HuH-7 (cell line): Measurements from ENCODE around the gene DCAF7.

ENCODE experiments used
- DNase-seq: peaks from one replicate; pipeline ENCODE4 v3.0.0; 2011; ENCODE audit warnings: low spot score

DCAF7 gene

DNA sequence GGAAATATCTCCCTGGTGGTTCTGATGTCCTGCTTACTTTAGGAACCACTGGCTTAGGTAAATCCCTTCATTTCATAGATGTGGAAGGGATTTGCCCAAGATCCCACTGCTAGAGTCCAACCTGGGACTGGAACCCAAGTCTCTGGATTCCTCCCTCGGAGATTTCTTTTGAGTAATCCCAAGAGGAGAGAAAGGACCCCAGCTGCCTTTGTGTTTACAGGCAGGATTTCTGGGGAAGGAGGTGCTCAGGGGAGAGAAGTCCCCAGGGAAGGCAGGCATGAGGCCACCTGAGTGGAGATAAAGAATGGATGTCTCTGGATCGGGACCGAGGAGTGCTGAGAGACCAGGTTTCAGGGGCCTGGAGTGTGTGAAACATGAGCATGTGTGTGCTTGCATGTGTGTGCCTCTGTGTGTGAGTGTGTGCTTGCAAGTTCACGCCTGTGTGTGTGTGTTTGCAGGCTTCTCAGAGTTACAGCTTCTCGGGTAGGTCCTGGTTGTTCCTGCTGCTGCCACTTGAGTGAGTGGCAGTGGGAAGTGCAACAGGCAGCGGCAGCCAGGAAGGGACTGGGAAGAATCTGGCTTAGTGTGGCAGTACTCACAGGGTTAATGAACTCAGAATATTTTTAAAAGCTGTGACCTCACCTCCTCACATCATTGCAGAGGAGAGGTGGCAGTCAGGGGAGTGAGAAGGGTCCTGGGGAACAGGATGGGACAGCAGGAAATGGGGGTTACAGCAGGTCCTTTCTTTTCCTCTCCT, 24.9 kb upstream of the DCAF7 start:
- DNase-seq = no peak

- DNase-seq = no peak
Measured at GRCh38 chr17:63526861-63527260, 23.4 kb upstream of the DCAF7 start.

- DNase-seq = no peak
Measured at GRCh38 chr17:63528183-63528582, 22.1 kb upstream of the DCAF7 start.

DNA sequence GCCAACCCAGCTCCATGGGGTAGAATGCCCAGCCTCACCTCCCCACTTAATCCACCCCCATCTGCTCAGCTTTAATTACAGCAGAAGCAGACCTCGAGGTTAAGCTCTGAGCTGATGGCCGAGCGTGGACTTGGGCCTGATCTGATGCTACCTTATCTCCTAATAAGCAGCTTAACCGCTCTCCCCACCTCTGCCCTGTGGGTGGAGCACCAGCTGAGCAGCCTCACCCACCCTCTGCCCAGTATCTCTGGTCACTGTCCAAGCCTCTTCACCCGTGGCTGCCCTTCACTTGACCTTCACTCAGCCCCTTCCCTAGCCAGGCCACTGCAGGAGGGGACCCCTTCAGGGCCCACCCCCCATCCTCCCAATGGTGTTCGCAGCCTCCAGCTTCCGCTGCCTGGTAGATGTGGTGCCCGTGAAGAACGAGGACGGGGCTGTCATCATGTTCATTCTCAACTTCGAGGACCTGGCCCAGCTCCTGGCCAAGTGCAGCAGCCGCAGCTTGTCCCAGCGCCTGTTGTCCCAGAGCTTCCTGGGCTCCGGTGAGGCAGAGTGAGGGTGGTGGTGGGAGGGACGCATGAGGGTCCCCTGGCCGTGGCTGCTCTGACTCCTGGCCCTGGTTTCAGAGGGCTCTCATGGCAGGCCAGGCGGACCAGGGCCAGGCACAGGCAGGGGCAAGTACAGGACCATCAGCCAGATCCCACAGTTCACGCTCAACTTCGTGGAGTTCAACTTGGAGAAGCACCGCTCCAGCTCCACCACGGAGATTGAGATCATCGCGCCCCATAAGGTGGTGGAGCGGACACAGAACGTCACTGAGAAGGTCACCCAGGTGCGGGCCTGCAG, 20.3 kb upstream of the DCAF7 start:
- no peak for DNase-seq

- DNase-seq = no peak
Measured at GRCh38 chr17:63530557-63531021, 19.7 kb upstream of the DCAF7 start.

- DNase-seq = peak; percentile 72
Measured at GRCh38 chr17:63531022-63531965, 19.0 kb upstream of the DCAF7 start.

DNA sequence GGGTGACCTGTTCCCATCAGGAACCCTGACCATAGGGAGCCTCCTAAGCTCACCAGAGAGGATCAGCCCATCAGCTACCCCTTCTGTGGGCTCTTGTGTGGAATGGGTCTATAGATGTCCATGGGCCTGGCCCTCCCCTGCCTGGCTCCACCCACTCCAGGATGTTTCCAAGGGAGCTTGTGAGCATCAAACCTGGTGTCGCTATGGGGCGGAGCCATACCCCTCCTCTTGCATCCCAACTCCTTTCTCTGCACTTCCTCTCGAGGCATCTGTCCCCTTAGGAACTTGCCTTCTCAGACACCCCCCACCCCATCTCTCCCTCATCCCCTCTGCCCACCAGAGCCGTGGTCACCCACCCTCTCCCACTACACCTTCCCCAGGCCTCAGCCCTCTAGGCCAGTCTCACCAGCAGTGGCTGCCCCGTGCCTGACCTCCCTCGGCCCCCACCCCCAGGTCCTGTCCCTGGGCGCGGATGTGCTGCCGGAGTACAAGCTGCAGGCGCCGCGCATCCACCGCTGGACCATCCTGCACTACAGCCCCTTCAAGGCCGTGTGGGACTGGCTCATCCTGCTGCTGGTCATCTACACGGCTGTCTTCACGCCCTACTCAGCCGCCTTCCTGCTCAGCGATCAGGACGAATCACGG, 16.7 kb upstream of the DCAF7 start:
- no peak for DNase-seq

GRCh38 chr17:63534078-63534570, 16.2 kb upstream of the DCAF7 start:
- DNase-seq = no peak

DNA sequence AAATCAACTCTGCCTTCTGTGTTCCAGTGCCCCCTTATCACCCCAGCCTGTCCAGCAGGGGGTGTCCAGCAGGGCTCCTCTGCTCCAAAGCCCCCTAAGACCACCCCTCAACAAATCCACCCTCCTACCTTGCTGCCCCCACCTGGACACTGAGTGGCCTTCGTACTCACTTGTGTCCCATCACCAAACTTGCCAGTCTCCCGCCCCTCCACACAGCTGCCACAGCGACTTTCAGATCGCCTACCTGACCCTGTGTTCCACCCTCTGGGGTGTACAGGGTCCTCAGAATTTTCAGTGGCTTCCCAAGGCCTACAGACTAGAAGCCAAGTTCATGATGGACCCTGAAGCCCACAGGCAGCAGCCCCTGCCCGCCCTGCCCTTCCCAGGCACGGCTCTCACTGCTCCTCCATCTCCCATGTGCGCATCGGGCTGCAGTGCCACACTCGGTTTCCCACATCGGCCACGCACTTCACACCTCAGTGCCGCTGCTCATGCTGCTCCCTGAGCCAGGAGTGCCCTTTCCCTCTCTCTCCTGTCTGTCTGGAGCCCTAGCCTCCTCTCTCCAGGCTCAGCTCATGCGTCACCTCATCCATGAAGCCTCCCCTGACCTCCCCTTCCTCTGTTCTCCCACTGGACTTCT, 15.3 kb upstream of the DCAF7 start:
- no peak for DNase-seq

GRCh38 chr17:63535640-63536039, 14.6 kb upstream of the DCAF7 start:
- no peak for DNase-seq

DNA sequence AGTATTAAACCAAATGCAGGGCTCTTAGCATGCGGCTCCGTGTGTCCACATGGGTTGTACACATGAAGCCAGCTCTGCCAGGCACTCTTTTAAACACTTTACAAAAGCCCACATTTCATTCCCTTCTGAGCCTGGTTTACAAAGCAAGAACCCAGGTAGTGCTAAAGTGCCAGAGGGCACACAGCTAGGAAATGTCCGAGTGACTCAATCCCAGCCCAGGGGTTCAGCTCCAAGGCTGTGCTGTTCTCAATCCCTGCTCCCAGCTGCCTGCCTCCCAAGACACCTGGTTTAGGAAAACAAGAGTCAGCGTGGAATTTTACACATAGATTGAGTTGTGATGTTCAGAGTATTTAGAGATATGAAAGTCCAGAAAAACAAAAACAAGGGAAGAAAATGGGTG, 13.3 kb upstream of the DCAF7 start:
- DNase-seq = no peak

GRCh38 chr17:63537991-63538692, 12.1 kb upstream of the DCAF7 start:
- DNase-seq = no peak

DNA sequence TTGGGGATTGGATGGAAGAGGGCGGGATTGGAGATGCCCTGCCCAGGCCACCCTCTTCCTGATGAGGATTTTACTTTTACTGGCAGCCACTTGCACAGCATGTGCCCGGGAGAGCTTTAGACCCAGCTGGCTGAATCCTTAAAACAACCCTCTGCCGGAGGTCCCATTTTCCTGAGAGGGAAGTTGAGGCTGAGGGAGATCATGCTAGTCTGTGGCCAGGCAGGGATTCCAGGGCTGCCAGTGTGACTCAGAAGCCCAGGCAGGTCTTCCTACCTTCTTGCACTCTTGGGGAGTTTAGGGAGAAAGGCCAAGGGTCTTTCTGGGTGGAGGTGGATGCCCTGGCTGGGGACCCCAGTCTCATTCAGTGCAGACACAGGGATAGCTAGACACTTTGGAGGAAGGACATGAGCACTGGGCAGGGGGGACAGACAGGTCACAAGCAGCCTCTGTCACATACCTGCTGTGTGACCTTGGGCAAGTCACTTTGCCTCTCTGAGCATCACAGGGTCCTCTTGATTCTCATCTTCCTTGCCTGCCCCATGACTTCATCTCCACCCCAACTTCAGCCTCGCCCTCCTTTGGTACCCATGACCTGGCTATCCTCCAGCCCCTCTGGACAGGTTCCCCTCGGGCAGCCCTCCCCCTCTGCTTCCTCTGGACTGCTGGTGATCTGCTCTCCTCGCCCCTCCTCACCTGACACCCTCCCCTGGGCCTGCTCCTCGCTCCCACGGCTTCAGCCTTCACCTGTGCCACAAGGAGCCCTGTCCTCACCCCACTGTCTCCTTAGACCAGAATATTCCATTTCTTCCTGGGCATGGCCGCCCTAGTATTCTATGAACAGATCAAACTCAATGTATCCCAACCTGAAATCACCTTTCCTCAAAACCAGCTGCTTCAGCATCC, 11.3 kb upstream of the DCAF7 start:
- DNase-seq = no peak

- DNase-seq = no peak
Measured at GRCh38 chr17:63540590-63540989, 9.7 kb upstream of the DCAF7 start.

DNA sequence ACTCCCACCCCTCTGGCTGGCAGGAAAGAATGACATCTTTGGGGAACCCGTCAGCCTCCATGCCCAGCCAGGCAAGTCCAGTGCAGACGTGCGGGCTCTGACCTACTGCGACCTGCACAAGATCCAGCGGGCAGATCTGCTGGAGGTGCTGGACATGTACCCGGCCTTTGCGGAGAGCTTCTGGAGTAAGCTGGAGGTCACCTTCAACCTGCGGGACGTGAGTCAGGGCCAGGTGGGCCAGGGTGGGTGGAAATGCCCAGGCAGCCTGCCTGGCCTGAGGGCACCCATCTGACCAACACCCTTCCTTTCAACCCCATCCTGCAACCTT, 8.1 kb upstream of the DCAF7 start:
- peak; percentile 1 for DNase-seq

DNA sequence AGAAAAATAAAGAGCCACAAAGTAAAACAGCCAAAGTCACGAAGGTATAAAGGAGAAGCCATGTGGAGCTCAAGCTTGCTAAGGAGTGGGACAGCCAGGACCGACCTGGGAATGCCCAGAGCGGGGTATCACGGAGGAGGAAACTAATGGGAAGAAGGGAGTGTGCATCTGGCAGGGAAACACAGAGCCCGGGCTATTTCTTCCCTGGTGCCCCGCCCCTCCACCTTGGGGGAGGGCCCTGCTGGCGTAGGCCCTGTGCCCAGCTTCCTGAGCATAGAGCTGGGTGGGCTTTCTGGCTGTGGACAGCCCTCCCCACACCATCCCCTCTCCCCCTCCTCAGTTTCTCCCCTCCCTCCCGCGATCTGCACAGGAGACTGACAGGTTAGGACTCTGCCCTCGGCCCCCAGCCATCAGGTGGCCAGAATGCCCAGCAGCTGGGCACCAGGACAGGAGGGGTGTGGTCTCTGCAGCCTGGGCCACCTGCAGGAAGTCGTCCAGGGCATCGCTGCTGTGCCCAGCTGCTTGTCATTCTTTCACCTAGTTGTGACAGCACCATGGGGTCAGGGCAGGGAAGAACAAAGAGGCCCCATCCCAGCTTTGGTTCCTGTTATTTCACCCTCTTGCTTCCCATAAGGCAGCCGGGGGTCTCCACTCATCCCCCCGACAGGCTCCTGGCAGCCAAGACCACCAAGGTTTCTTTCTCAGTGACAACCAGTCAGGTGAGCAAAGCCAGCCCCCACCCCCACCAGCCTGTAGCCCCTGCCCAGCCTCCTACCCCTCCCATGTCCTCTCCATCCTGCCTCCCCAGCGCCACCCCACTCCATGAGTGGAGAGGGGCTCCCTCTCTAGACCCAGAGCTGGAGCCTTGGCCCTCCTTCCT, 7.1 kb upstream of the DCAF7 start:
- DNase-seq = peak; percentile 1

GRCh38 chr17:63543822-63544420, 6.4 kb upstream of the DCAF7 start:
- peak; percentile 1 for DNase-seq
